Stomach (tissue), 9 donors: Measurements from ENCODE around the gene ITGB2. TPM values are rescaled to one million over a fixed set of nuclear protein-coding genes. Genes with fewer than 3 reads are reported as not detected.
A peak's percentile ranks its signal among the peaks of the same experiment; 100 is the strongest.

Experiments used
- DNase-seq, 2 donors: peaks; one replicate each; pipeline versions ENCODE4 v3.0.0 to v3.0.0-alpha.2; 2013 to 2019
- H3K27ac ChIP-seq, 5 donors: fragments of 200-600 bp in 4 of 5; sonication (generic) in 4 of 5; one replicate each; pipeline ENCODE4 v1.5.1; 2013 to 2019; ENCODE audit warnings: mild to moderate bottlenecking in 1 of 5, moderate library complexity in 1 of 5
- H3K27me3 ChIP-seq, 3 donors: fragments of 200-600 bp; sonication (generic); one replicate each; pipeline ENCODE4 v1.5.1; 2017 to 2019; ENCODE audit warnings: mixed run types in 1 of 3
- H3K36me3 ChIP-seq, 4 donors: fragments of 200-600 bp; sonication (generic); 1 replicate in 3 of 4; 2 replicates in 1 of 4; pipeline ENCODE4 v1.5.1; 2016 to 2019
- H3K4me1 ChIP-seq, 4 donors: fragments of 200-600 bp; sonication (generic); one replicate each; pipeline ENCODE4 v1.5.1; 2016 to 2019
- H3K4me3 ChIP-seq, 4 donors: fragments of 200-600 bp; sonication (generic) in 3 of 4; one replicate each; pipeline ENCODE4 v1.5.1; 2016 to 2019; ENCODE audit warnings: mild to moderate bottlenecking in 1 of 4
- H3K9me3 ChIP-seq, 4 donors: fragments of 200-600 bp; sonication (generic); one replicate each; pipeline ENCODE4 v1.5.1; 2016 to 2019
- CTCF ChIP-seq, 7 experiments: fragments of 450-650 bp in 4 of 7; fragments of 200-600 bp in 3 of 7; sonication (generic) in 3 of 7; IDR thresholded peaks; one replicate each; pipeline ENCODE4 v1.5.1; 2016 to 2019; ENCODE audit warnings: antibody characterized with exemption in 7 of 7, control low read depth in 2 of 7, mild to moderate bottlenecking in 1 of 7
- EP300 ChIP-seq: sonication (generic); formaldehyde crosslinking; IDR thresholded peaks from one replicate; pipeline ENCODE4 v1.6.1; 2017; ENCODE audit warnings: antibody characterized with exemption
- POLR2A ChIP-seq, 4 donors: fragments of 450-650 bp; IDR thresholded peaks; one replicate each; pipeline ENCODE4 v1.6.1; 2016; ENCODE audit warnings: antibody characterized with exemption in 4 of 4, control low read depth in 2 of 4, mild to moderate bottlenecking in 1 of 4, moderate library complexity in 1 of 4
- POLR2AphosphoS5 ChIP-seq, 3 donors: sonication (generic); formaldehyde crosslinking; IDR thresholded peaks; one replicate each; pipeline ENCODE4 v1.6.1; 2016; ENCODE audit warnings: antibody characterized with exemption in 3 of 3
- WGBS, 5 donors: extraction: QIAGEN DNeasy Blood & Tissue Kit in 3 of 5; methylation state at CpG; one replicate each; pipeline versions ENCODE4 v1.1.5 to v1.1.7; 2013 to 2018; 5-methylcytosine and 5-hydroxymethylcytosine counted together
- intact Hi-C: fragments of 100-400 bp; cut with DNase I; formaldehyde crosslinking; loops from one replicate; pipeline ENCODE4 v1.15.1; 2023; ENCODE audit warnings: low total_unique reads
- polyA plus RNA-seq, 3 donors: library from polyadenylated mRNA; stranded (reverse); fragments of 200-250 nt; gene quantifications; one replicate each; pipeline ENCODE4 v1.2.3, GENCODE V29; 2013
- total RNA-seq, 5 donors: library from RNA; depleted of rRNA; stranded (reverse); fragments of >200 nt; gene quantifications; one replicate each; pipeline versions ENCODE4 v1.1.0 to v1.2.3, GENCODE V29; 2014 to 2016
- donor health status: healthy with polysubstance abuse.
- donor health status: Bipolar disorder and iron deficiency.
- donor health status: healthy.

ITGB2 gene
- total and polyA plus RNA-seq, 8 donors = 3.5 to 72.2 (median 15.1) TPM

DNA sequence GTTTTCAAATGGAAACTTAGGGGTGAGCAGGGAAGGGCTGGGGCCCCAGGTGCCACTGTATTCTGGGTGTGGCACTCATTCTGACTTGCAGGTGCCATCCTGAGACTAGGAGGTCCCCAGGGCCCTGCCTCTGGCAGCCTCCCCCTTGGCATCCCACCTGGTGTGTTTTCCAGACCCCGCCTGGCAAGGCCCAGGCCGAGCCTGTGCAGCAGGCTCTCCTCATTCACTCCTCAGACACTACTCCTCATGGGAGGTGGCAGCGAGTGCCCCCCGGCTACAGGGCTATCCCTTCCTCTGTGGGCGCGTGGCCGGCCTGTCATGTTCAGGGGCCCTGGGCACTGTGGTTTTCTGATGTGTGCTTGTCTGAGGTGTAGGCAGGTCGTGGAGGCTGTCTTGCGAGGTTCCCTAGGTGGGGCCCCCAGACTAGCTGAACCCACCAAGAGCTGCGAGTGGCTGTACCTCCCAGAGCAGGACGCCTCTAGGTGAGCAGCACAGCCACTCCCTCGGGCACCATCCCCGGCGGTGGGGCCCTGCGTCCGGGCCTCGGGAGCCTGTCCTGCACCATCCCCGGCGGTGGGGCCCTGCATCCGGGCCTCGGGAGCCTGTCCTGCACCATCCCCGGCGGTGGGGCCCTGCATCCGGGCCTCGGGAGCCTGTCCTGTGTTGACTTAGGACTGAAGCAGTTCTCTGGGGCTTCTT is 32.4 kb upstream of the ITGB2 start:
- peak overlapping the region in 2 of 5 donors; percentile 31 to 82 for H3K27ac ChIP-seq
- H3K36me3 ChIP-seq = peaks cover 5 to 70% (median 58%) of the 10 kb centered on the region in 4 donors
- no peak for DNase-seq
- H3K4me1 ChIP-seq = peaks cover 3 to 48% (median 27%) of the 10 kb centered on the region in 4 donors
- 85 to 93% (median 92%) methylated on average over 6 to 25 of the region's 25 CpGs for WGBS, 5 donors
- no peak overlapping the region for H3K4me3 ChIP-seq
- intact Hi-C loops = loop anchor here (5.0 kb wide), 1 partner anchor 174 kb away; no protein-coding TSS in a partner anchor
- no peaks in the 10 kb centered on the region for H3K27me3 ChIP-seq
- H3K9me3 ChIP-seq = no peaks in the 10 kb centered on the region
- TF ChIP-seq POLR2AphosphoS5 (IDR thresholded peaks at IDR 0.05) (no peak), CTCF (IDR thresholded peaks at IDR 0.05) (no peak), POLR2A (IDR thresholded peaks at IDR 0.05) (no peak), EP300 (no peak)

DNA sequence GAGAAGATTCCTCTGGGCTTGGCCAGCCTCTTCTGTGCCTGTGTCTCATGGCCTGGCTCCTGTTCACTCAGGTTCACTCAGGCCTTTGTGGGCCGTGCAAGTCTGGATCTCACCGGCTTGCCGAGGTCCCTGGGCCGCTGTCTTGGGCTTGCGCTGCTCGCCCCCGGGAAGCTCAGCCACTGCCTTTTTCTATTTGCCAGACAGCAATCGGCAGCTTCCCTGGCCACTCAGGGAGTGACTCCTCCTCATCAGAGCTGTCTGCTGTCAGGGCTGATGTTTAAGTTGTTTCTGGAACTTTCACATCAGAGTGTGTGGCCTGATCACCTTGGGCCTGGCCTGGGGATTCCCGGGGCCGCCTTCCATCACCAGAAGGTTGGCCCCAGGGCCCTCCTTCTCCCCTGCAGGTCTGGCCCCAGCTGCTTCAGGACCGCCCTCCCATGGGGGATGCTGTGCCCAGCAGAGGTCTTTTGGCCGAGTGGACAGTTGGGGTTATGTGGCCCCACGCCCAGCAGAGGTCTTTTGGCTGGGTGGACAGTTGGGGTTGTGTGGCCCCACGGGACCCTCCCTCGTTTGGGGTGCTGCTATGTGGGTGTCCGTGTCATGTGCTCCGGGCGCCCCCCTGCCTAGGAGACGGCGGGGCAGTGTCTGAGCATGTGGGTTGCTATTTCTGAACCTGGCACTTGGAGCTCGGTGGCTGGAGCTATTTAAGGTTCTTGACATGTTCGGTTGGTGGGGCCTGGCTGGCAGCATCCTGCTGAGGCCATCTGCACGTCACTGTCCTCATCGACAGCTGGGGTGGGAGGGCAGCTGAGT is 31.6 kb upstream of the ITGB2 start:
- DNase-seq = no peak
- no peaks in the 10 kb centered on the region for H3K9me3 ChIP-seq
- H3K4me1 ChIP-seq = peaks cover 3 to 41% (median 25%) of the 10 kb centered on the region in 4 donors
- H3K27ac ChIP-seq = peak overlapping the region in 3 of 5 donors; percentile 31 to 82 (median 33)
- no peaks in the 10 kb centered on the region for H3K27me3 ChIP-seq
- TF ChIP-seq POLR2A (IDR thresholded peaks at IDR 0.05) = no peak
- TF ChIP-seq POLR2AphosphoS5 (IDR thresholded peaks at IDR 0.05) = no peak
- no peak for TF ChIP-seq EP300
- TF ChIP-seq CTCF (IDR thresholded peaks at IDR 0.05) = no peak
- no peak overlapping the region for H3K4me3 ChIP-seq
- intact Hi-C loops = loop anchor here (5.0 kb wide), 1 partner anchor 175 kb away; no protein-coding TSS in a partner anchor
- peaks cover 5 to 71% (median 57%) of the 10 kb centered on the region in 4 donors for H3K36me3 ChIP-seq
- WGBS, 5 donors = 85 to 93% (median 89%) methylated on average over 14 to 24 of the region's 24 CpGs

- Histone ChIP-seq H3K9me3 (no peaks in the 10 kb centered on the region), H3K4me1 (peaks cover 3 to 40% (median 22%) of the 10 kb centered on the region in 4 donors), H3K27me3 (no peaks in the 10 kb centered on the region), H3K4me3 (no peak overlapping the region), H3K36me3 (peaks cover 0 to 72% (median 57%) of the 10 kb centered on the region in 4 donors), H3K27ac (peak overlapping the region in 1 of 5 donors; percentile 49)
- TF ChIP-seq POLR2A (IDR thresholded peaks at IDR 0.05) = no peak
- WGBS, 5 donors = 92 to 95% (median 94%) methylated on average over 28 to 31 of the region's 31 CpGs
- DNase-seq = no peak
- intact Hi-C loops = loop anchor here (5.0 kb wide), 1 partner anchor 176 kb away; no protein-coding TSS in a partner anchor
These were observed 30.7 kb upstream of the ITGB2 start for GRCh38 chr21:44951186-44951915.

DNA sequence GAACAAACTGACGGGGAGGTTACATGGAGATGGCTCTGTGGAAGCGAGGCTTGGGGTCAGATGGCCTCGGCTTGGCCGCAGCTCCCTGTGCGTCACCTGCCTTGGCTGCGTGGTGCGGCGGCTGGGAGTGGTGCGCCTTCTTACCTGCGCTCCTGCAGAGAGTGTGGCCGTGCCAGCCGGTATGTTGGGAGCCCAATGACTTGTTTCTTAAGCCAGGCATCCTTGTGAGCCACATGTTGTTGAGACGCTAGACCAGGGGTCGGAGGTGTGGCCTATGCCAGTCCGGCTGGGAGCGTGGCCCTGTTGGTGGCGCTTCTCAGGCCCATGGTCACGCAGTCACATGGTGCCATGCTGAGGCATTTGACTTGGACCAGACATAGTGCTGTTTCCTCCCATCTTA is 29.7 kb upstream of the ITGB2 start:
- H3K9me3 ChIP-seq = no peaks in the 10 kb centered on the region
- peak overlapping the region in 2 of 5 donors; percentile 22 to 66 for H3K27ac ChIP-seq
- H3K4me3 ChIP-seq = no peak overlapping the region
- TF ChIP-seq CTCF (IDR thresholded peaks at IDR 0.05) (no peak), POLR2A (IDR thresholded peaks at IDR 0.05) (no peak), POLR2AphosphoS5 (IDR thresholded peaks at IDR 0.05) (no peak), EP300 (no peak)
- DNase-seq = no peak
- intact Hi-C loops = loop anchor here (5.0 kb wide), 1 partner anchor 177 kb away; no protein-coding TSS in a partner anchor
- peaks cover 3 to 40% (median 22%) of the 10 kb centered on the region in 4 donors for H3K4me1 ChIP-seq
- no peaks in the 10 kb centered on the region for H3K27me3 ChIP-seq
- H3K36me3 ChIP-seq = peaks cover 3 to 73% (median 55%) of the 10 kb centered on the region in 4 donors
- WGBS, 5 donors = 88 to 95% (median 93%) methylated on average over 13 to 18 of the region's 18 CpGs
